HG03175 (cell line): ENCODE data around the gene KIAA1217.

ENCODE experiments used
- ATAC-seq: cut with Tn5 transposase; IDR thresholded peaks from one replicate; pipeline ENCODE4 v1.9.1; 2021; ENCODE audit warnings: mild to moderate bottlenecking, moderate library complexity; ENCODE audit not compliant: unreplicated experiment

Gene KIAA1217

DNA sequence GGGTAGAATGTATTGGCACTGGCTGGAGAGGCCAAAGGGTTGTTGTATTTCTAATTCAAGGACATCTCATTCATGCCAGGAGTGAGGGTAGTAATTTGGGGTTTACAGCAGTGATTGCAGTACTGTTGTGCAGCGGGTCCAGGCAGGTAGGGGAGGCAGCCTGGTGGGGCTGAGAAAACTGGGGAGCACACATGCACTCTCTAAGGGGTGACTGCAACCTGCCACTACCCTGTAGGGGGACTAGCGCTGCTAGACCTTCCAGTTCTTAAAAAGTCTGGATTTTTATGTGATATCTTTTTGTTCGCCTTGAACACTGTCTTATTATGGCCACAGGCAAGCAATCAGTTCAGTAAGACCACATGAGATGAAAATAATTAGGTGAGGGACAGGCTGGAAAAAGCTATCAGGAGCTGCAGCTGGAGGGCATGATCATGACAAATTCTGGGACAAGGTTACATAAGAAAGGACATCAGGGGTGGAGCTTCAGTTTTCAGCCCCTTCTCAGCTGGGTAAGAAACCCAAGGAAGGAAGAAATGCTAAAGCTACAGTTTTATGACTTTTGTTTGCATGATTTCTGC lies 365.7 kb downstream of the KIAA1217 start:
- ATAC-seq: no peak

GRCh38 chr10:24575481-24576002 lies 366.6 kb downstream of the KIAA1217 start:
- ATAC-seq: no peak

DNA sequence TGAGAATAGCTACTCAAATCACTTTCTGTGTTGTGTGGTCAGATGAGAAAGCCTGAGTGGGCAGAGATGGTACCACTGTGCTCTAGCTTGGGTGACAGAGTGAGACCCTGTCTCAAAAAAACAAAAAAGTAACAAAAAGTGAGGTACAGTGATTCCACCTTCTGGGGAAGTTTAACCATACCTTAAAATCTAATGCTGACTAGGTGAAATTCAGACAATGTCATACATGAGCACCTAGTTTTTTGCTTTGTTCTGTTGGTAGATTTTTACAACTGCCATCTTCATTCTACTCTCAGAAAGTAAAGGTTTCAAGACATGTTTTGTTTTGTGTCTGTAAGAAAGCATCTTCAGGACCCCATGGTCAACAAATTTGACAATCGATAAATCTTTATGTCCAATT lies 370.5 kb downstream of the KIAA1217 start:
- no peak for ATAC-seq

DNA sequence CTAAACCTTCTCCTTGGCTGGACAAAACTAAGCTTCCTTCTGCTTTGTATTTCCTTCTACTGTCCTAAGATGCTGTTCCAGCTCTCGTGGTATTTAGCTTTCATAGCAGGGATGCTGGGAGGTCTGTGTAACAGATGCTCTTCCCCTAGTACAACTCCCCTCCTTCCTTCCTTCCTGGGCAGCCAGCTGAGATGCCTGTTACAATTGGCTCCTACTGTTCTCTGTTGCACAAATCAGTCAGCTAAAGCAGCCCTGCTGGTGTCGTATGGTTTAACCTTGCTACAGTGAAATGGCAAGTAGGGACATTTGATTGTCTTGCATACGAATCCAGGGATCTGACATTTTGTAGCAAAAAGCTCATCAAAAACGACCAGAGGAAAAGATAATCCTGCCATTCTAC lies 371.0 kb downstream of the KIAA1217 start:
- ATAC-seq: no peak

- no peak for ATAC-seq
Measured at GRCh38 chr10:24589265-24589664, 380.3 kb downstream of the KIAA1217 start.

DNA sequence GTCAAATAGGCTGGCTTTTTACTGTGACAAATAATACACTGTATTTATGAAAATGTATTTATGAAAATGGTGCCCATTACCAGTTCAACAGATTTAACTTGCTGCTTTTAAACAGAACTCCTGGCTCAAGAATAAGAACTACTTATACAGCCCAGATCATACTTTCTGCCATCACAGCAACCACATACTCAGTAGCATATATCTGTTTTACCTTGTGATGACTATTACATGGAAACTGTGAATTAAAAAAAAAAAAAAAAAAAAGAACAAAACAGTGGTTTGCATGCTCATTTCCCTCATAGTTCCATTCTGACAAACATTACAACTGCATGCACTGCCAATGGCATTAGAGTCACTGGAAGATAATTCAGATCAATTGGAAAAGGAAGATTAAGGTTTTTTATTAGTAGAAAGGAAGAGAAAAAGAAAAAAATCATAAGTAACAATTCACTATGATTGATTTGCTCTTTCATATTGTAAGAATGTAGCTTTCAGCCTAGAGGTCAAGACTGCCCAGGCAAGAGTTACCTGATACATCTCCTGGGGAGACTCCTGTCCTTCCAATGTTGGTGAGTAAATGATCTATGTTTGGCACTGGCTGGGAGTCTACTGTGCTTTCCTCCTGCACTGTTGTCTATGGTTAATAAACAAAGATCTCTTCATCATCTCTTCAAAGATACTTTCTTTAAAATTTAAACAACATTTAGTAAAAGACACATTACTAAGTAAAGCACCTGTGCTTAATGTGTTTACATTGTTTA lies 381.9 kb downstream of the KIAA1217 start:
- no peak for ATAC-seq

GRCh38 chr10:24596217-24596930 lies 387.4 kb downstream of the KIAA1217 start:
- ATAC-seq: no peak

DNA sequence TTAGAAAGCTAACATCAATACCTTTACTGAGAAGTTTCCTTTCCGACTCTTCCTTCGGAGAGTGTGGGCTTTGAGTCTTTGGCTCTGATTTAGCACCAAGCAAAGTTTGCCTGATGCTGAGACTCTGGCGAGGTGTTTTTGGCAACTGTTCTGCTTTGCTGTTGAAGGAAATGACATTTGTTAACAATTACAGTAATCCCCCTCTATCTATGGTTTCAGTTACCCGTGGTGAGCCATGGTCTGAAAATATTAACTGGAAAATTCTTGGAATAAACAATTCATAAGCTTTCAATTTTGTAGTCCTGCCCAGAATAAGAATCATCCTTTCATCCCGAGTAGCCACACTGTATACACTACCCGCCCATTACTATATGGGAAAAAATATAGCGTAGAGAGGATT lies 388.5 kb downstream of the KIAA1217 start:
- ATAC-seq: no peak
